Hippocampal formation (tissue), 2 donors: ENCODE results near the gene DGCR2.

ENCODE experiments used
- DNase-seq, 2 donors: peaks; one replicate each; lab custom pipeline; 2025; lab: John Stamatoyannopoulos, UW

DGCR2 gene

GRCh38 chr22:19127329-19128008 lies 5.3 kb upstream of the DGCR2 start:
- no peak for DNase-seq

- DNase-seq: no peak
Observed at GRCh38 chr22:19126309-19127273, 4.4 kb upstream of the DGCR2 start.

GRCh38 chr22:19125474-19126308 lies 3.5 kb upstream of the DGCR2 start:
- DNase-seq: no peak

GRCh38 chr22:19125011-19125410 lies 2.8 kb upstream of the DGCR2 start:
- DNase-seq: no peak

GRCh38 chr22:19124377-19124776 lies 2.2 kb upstream of the DGCR2 start:
- DNase-seq: no peak

- DNase-seq: no peak
Observed at GRCh38 chr22:19123936-19124335, 1.7 kb upstream of the DGCR2 start.

GRCh38 chr22:19122752-19123492 lies 710 bp upstream of the DGCR2 start:
- DNase-seq: no peak

GRCh38 chr22:19121631-19122142 lies 525 bp downstream of the DGCR2 start:
- peak in 1 of 2 donors; percentile 48 for DNase-seq

GRCh38 chr22:19120829-19121630 lies 1.2 kb downstream of the DGCR2 start:
- DNase-seq: no peak

- no peak for DNase-seq
Observed at GRCh38 chr22:19119949-19120348, 2.3 kb downstream of the DGCR2 start.

- DNase-seq: no peak
Observed at GRCh38 chr22:19118329-19118880, 3.8 kb downstream of the DGCR2 start.

- no peak for DNase-seq
Observed at GRCh38 chr22:19117111-19117512, 5.1 kb downstream of the DGCR2 start.

GRCh38 chr22:19115628-19116027 lies 6.6 kb downstream of the DGCR2 start:
- peak in 1 of 2 donors; percentile 38 for DNase-seq

GRCh38 chr22:19114984-19115552 lies 7.1 kb downstream of the DGCR2 start:
- no peak for DNase-seq

GRCh38 chr22:19113429-19113828 lies 8.8 kb downstream of the DGCR2 start:
- no peak for DNase-seq

GRCh38 chr22:19111584-19111983 lies 10.6 kb downstream of the DGCR2 start:
- no peak for DNase-seq

- no peak for DNase-seq
Observed at GRCh38 chr22:19111140-19111539, 11.1 kb downstream of the DGCR2 start.

GRCh38 chr22:19110646-19111045 lies 11.6 kb downstream of the DGCR2 start:
- no peak for DNase-seq

GRCh38 chr22:19110064-19110458 lies 12.2 kb downstream of the DGCR2 start:
- no peak for DNase-seq
